ENCODE measurements around the gene KATNB1.

DNA sequence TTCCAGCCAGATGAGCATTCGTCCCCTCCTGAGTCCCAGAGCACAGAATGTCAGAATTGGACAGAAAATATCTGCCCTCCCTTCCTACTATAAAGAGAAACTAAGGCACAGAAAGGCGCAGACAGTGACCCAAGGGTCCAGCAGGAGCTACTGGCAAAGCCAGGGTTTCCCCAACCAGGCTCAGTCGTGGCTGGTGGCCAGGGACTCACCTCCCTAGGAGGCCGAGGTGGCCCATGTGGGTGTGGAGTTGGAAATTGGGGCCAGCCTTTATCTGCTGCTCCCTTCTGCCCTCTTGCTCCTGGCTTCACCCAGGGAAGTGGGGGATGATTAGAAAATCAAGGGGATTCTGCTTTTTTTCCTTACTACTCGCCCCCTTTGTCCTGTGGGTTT is 39.9 kb upstream of the KATNB1 start:
- no peak for TF ChIP-seq CTCF (IDR thresholded peaks at IDR 0.05)
- no peak for TF ChIP-seq POLR2A (IDR thresholded peaks at IDR 0.05)

Measured in breast epithelium (tissue), 3 donors.